Measurements from ENCODE around the gene TRIOBP. TPM values are rescaled to one million over a fixed set of nuclear protein-coding genes. Genes with fewer than 3 reads are reported as not detected.

Gene TRIOBP
- total RNA-seq, 2 experiments from 2014 or later: 45.2 to 45.8 TPM

DNA sequence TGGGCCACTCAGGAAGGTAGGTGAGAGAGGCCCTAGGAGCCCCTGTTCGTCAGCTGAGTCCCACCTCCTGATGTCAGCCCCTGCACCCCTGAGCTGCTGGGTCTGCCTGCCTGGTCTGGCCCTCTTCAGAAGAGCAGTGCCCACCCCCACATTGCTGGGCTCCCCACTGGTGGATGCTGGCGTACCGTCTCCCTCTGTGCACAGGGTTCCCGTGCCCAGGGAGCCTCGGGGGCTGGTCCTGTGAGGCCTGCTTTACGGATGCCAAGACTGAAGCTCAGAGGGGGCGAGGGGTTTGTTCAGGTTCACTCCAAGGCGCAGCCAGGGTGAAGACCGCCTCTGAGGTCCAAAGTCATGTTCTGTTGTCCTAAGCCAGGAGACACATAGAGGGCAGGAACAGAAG is 66.2 kb downstream of the TRIOBP start:
- POLR2A ChIA-PET: no interaction called here
- Mint-ChIP-seq H3K36me3 (ENCODE audit: low read depth) (peaks cover 28% of the 10 kb centered on the region), H3K4me3 (no peak overlapping the region), H3K27me3 (ENCODE audit: low read depth) (no peaks in the 10 kb centered on the region), H3K4me1 (ENCODE audit: low read depth) (peaks cover 2% of the 10 kb centered on the region), H3K27ac (no peak overlapping the region), H3K9me3 (ENCODE audit: insufficient read depth) (no peaks in the 10 kb centered on the region)
- DNase-seq: no peak
- CTCF ChIA-PET: no interaction called here
- no peak for ATAC-seq

DNA sequence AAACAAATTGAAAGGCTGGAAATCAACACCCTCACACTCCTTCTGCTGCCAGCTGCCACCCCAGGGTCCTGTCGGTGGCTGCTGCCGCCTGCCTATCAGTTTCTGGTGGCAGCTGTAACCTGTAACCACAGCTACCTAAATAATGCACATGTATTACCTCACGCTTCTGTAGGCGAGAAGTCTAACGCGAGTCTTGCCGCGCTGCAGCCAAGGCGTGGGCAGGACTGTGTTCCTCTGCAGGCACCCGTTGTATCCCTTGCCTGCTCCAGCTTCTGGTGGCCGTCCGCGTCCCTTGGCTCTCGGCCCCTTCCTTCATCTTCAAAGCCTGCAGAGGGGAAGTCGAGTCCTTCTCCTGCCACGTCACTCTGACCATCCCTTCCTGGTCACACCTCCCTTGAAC is 66.8 kb downstream of the TRIOBP start:
- no peaks in the 10 kb centered on the region for H3K9me3 Mint-ChIP-seq (ENCODE audit: insufficient read depth)
- no peak overlapping the region for H3K27ac Mint-ChIP-seq
- peaks cover 23% of the 10 kb centered on the region for H3K36me3 Mint-ChIP-seq (ENCODE audit: low read depth)
- ATAC-seq: no peak
- no peaks in the 10 kb centered on the region for H3K27me3 Mint-ChIP-seq (ENCODE audit: low read depth)
- no peak for DNase-seq
- no peak overlapping the region for H3K4me3 Mint-ChIP-seq
- ChIA-PET CTCF (no interaction called here), POLR2A (interaction anchor here (0.6 kb wide), 1 partner anchor 36 kb away, joined by 5 read pairs; no protein-coding TSS in a partner anchor)
- no peaks in the 10 kb centered on the region for H3K4me1 Mint-ChIP-seq (ENCODE audit: low read depth)

DNA sequence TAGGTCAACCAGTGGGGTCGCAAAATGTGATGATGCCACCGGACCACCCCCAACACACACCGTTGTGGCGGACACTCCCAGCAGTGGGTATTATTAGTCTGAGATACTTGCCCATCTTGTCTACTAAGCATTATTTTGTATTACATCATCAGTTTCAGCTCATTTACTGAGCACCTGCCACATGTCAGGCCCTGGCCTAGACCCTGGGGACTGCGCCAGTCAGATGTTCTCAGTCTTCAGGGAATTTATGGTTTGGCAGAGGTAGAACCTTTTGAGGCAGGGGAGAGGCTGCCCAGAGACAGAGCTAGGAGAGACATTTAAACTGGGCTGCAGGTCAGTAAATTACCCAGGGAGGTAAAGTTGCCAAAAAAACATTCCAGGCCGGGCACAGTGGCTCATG is 67.8 kb downstream of the TRIOBP start:
- H3K27ac Mint-ChIP-seq: no peak overlapping the region
- H3K9me3 Mint-ChIP-seq (ENCODE audit: insufficient read depth): no peaks in the 10 kb centered on the region
- no peak overlapping the region for H3K4me3 Mint-ChIP-seq
- POLR2A ChIA-PET: interaction anchor here (0.6 kb wide), 1 partner anchor 730 kb away, joined by 3 read pairs; no protein-coding TSS in a partner anchor
- DNase-seq (no peak), ATAC-seq (no peak)
- H3K36me3 Mint-ChIP-seq (ENCODE audit: low read depth): peaks cover 16% of the 10 kb centered on the region
- no peaks in the 10 kb centered on the region for H3K4me1 Mint-ChIP-seq (ENCODE audit: low read depth)
- CTCF ChIA-PET: no interaction called here
- no peaks in the 10 kb centered on the region for H3K27me3 Mint-ChIP-seq (ENCODE audit: low read depth)

DNA sequence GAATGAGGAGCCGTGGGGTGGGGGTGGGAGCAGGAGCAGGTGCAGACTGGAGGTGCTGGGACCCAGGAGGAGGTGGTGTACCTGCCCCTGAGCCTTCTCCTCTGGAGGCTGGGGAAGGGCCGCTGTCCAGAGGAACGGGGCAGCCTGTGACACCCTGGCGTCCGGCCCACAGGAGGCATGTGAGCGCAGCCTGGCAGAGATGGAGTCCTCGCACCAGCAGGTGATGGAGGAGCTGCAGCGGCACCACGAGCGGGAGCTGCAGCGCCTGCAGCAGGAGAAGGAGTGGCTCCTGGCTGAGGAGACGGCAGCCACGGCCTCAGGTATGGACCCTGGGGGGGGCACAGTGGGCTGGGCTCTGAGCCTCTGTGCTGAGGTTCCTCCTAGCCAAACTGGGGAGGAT is 68.7 kb downstream of the TRIOBP start:
- ChIA-PET POLR2A (no interaction called here), CTCF (no interaction called here)
- H3K4me1 Mint-ChIP-seq (ENCODE audit: low read depth): no peaks in the 10 kb centered on the region

DNA sequence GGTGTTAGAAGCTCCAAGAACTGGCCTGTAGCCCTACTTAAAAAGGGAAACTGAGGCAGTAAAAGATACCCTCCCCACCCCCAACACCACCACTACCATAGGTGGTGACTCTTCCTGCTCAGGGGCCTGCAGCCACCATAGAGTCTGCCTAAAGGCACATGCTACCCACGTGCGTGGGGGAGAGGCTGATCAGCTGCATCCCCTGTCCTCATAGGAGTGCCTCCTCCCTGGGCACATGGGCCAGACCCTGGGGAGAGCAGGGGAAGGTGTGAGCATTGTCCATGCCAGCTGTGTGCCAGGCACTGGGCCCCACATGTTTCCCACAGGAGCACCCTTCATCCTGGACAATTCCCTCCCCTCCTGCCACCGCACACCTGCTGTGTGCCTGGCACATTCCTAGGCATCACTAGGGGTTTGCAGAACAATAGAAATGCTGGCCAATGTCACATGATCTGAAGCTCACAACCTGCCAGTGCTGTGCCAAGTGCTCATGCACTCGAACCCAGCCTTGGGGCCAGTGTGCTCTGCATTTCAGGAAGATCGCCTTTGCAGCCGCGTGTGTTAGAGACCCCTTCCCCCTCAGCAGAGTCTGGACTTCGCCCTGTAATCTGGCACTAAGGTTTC is 69.2 kb downstream of the TRIOBP start:
- POLR2A ChIA-PET: no interaction called here
- no peak for ATAC-seq
- Mint-ChIP-seq H3K9me3 (ENCODE audit: insufficient read depth) (no peaks in the 10 kb centered on the region), H3K36me3 (ENCODE audit: low read depth) (peaks cover 10% of the 10 kb centered on the region), H3K27me3 (ENCODE audit: low read depth) (no peaks in the 10 kb centered on the region), H3K27ac (no peak overlapping the region), H3K4me1 (ENCODE audit: low read depth) (no peaks in the 10 kb centered on the region), H3K4me3 (no peak overlapping the region)
- CTCF ChIA-PET: no interaction called here
- no peak for DNase-seq

More for the DNA sequence above, 68.7 kb downstream of the TRIOBP start:
- H3K9me3 Mint-ChIP-seq (ENCODE audit: insufficient read depth): no peaks in the 10 kb centered on the region
- H3K36me3 Mint-ChIP-seq (ENCODE audit: low read depth): peaks cover 12% of the 10 kb centered on the region
- no peak overlapping the region for H3K4me3 Mint-ChIP-seq
- DNase-seq (no peak), ATAC-seq (no peak)
- no peak overlapping the region for H3K27ac Mint-ChIP-seq
- H3K27me3 Mint-ChIP-seq (ENCODE audit: low read depth): no peaks in the 10 kb centered on the region

DNA sequence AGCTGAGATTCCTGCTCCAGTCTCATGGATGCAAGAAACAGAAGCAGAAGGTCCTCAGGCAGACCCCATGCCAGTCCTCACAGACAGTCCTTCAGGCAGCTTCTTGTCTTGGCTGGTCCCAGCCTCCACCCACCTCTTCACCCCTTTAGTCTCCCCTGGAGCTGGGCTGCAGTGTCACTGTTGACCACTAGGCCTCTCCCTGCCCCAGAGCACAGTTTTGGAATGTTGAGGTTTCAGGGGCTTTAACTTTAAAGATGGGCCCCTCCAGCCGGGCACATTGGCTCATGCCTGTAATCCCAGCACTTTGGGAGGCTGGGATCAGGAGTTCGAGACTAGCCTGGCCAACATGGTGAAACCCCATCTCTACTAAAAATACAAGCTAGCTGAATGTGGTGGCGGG is 71.4 kb downstream of the TRIOBP start:
- peak; percentile 44 for ATAC-seq
- Mint-ChIP-seq H3K36me3 (ENCODE audit: low read depth) (peaks cover 16% of the 10 kb centered on the region), H3K27ac (no peak overlapping the region), H3K4me3 (no peak overlapping the region), H3K4me1 (ENCODE audit: low read depth) (no peaks in the 10 kb centered on the region), H3K9me3 (ENCODE audit: insufficient read depth) (no peaks in the 10 kb centered on the region), H3K27me3 (ENCODE audit: low read depth) (no peaks in the 10 kb centered on the region)
- no peak for DNase-seq
- ChIA-PET POLR2A (interaction anchor here (2.0 kb wide), 1 partner anchor 13 kb away, joined by 5 read pairs; no protein-coding TSS in a partner anchor), CTCF (interaction anchor here (0.9 kb wide), 1 partner anchor 11 kb away, joined by 3 read pairs; no protein-coding TSS in a partner anchor)

DNA sequence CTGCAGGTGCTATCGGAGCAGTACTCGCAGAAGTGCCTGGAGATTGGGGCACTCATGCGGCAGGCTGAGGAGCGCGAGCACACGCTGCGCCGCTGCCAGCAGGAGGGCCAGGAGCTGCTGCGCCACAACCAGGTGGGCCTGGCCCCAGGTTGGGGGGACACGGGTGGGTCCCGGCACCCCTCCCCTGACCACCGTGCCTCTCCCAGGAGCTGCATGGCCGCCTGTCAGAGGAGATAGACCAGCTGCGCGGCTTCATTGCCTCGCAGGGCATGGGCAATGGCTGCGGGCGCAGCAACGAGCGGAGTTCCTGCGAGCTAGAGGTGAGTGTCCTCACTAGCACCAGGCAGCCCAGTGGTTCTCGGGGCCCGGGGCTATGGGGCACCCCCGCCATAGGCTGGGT is 72.2 kb downstream of the TRIOBP start:
- Mint-ChIP-seq H3K4me3 (no peak overlapping the region), H3K27me3 (ENCODE audit: low read depth) (no peaks in the 10 kb centered on the region), H3K9me3 (ENCODE audit: insufficient read depth) (no peaks in the 10 kb centered on the region), H3K27ac (no peak overlapping the region), H3K4me1 (ENCODE audit: low read depth) (no peaks in the 10 kb centered on the region), H3K36me3 (ENCODE audit: low read depth) (peaks cover 17% of the 10 kb centered on the region)
- ChIA-PET CTCF (interaction anchor here (1.3 kb wide), 1 partner anchor 125 kb away, joined by 3 read pairs; no protein-coding TSS in a partner anchor), POLR2A (interaction anchor here (2.0 kb wide), 1 partner anchor 12 kb away, joined by 5 read pairs; no protein-coding TSS in a partner anchor)
- ATAC-seq (no peak), DNase-seq (no peak)

DNA sequence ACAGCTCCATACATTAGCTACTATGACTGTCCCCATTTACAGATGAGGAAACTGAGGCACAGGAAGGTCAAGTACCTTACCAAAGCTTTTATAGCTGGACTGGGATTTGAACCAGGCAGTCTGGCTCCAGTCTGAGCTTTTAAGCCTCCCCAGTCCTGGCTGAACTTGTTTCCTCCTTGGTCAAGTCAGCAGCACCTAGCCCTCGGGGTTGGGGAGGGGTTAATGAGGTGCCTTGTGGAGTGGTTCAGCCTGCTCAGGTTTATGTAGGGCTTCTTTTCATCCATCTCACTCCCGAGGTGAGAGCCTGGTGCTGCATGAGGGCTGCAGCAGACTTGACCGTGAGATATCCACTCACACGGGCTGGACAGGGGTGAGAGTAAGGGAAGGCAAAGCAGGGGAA is 74.2 kb downstream of the TRIOBP start:
- DNase-seq: no peak
- H3K27ac Mint-ChIP-seq: no peak overlapping the region
- ChIA-PET CTCF (no interaction called here), POLR2A (no interaction called here)
- no peak overlapping the region for H3K4me3 Mint-ChIP-seq
- H3K4me1 Mint-ChIP-seq (ENCODE audit: low read depth): no peaks in the 10 kb centered on the region
- H3K27me3 Mint-ChIP-seq (ENCODE audit: low read depth): no peaks in the 10 kb centered on the region
- no peaks in the 10 kb centered on the region for H3K9me3 Mint-ChIP-seq (ENCODE audit: insufficient read depth)
- peaks cover 13% of the 10 kb centered on the region for H3K36me3 Mint-ChIP-seq (ENCODE audit: low read depth)
- ATAC-seq: no peak

DNA sequence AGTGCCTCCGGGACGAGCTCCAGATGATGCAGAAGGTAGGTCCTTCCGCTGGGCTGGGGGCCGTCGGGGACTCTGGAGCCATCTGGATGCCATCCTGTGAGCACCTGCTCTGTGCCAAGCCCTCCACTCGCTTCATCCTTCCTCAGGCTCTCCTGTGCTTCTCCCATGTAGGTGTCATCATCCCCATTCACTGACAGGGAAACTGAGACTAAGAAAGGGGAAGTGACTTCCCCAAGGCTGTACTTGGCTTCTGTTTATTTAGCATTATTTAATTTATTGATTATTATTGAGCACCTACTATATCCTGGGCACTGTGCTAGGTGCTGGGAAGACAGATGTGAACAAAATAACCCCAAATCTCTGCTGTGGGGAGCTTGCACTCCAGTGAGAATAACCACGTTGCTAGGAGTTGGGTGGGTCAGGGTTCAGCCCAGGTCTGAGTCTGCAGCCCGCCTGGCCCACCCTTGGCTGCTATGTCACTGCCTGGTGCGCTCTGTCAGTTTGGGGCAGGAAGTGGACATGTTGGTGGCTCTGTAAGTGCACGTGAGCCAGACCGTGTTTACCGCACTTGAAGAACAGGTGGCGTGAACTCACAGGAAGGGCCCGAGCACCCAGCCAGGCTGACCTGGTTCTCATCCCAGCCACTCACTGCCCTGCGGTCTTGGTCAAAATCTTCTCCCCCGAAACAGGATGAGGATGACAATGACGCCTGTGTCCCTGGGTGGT is 75.0 kb downstream of the TRIOBP start:
- no peak overlapping the region for H3K4me3 Mint-ChIP-seq
- H3K27ac Mint-ChIP-seq: no peak overlapping the region
- POLR2A ChIA-PET: no interaction called here
- H3K36me3 Mint-ChIP-seq (ENCODE audit: low read depth): peaks cover 13% of the 10 kb centered on the region
- CTCF ChIA-PET: no interaction called here
- H3K4me1 Mint-ChIP-seq (ENCODE audit: low read depth): no peaks in the 10 kb centered on the region
- H3K9me3 Mint-ChIP-seq (ENCODE audit: insufficient read depth): no peaks in the 10 kb centered on the region
- no peak for ATAC-seq
- DNase-seq: no peak
- H3K27me3 Mint-ChIP-seq (ENCODE audit: low read depth): no peaks in the 10 kb centered on the region

DNA sequence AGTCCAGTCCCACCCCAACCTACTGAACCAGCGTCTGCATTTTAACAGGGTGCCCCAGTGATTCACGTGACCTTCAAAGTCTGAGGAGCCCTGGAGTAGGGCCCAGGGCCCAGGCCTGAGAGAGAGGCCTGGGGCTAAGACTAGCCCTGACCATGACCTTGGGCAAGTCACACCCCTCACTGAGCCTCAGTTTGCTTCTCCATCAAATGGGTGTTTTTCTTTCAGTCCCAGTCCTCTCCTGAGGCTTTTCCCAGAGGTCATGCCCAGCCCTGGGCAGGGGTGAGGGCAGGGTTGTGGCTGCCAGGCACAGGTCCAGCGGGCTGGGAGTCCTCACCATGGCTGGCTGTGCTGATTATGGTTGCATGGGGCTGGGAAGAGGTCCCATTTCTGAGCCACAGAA is 77.9 kb downstream of the TRIOBP start:
- Mint-ChIP-seq H3K9me3 (ENCODE audit: insufficient read depth) (no peaks in the 10 kb centered on the region), H3K27me3 (ENCODE audit: low read depth) (no peaks in the 10 kb centered on the region), H3K27ac (no peak overlapping the region), H3K36me3 (ENCODE audit: low read depth) (peaks cover 13% of the 10 kb centered on the region), H3K4me3 (no peak overlapping the region), H3K4me1 (ENCODE audit: low read depth) (no peaks in the 10 kb centered on the region)
- ATAC-seq: no peak
- CTCF ChIA-PET: no interaction called here
- POLR2A ChIA-PET: no interaction called here
- no peak for DNase-seq

DNA sequence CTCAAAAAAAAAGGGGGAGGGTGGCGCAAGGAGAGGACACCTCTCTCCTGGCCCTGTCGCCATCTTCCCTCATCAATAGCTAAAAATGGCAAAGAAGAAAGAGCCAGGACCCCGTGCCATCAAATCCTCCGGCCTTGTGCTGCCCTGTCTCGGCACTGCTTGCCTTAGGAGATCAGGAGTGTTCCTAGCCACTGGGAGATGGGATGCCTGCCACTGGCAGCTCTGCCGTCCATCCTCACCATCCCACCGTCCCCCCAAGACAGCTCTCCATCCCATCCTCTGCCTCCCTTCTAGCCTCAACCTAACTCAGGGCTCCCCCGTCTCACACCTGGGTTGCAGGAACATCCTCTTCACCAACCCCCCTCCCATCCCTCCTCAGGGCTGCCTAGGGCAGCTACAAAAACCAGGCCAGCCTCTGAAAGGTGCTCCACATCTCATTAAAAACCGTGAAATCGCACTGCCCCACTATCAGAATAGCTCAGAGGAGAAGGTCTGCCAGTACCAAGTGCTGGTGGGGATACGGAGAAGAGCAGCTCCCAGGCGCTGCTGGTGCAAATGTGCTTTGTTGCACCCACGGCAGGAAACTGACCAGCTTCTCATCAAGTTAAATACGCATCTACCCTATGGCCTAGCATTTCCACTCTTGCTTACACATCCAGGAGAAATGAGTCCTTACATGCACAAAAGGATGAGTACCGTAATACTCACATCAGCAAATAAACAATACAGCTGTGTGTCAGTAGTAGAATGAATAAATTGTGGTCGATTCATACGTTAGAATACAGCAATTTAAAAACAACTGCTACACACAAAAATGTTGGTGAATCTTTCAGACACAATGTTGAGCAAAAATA is 79.2 kb downstream of the TRIOBP start:
- H3K4me3 Mint-ChIP-seq: no peak overlapping the region
- ChIA-PET POLR2A (interaction anchor here (0.6 kb wide), 3 partner anchors 231 to 1166 kb away, joined by 3 to 4 read pairs (median 3); no protein-coding TSS in a partner anchor), CTCF (interaction anchor here (0.6 kb wide), 1 partner anchor 150 kb away, joined by 3 read pairs; no protein-coding TSS in a partner anchor)
- no peak for ATAC-seq
- no peaks in the 10 kb centered on the region for H3K27me3 Mint-ChIP-seq (ENCODE audit: low read depth)
- no peak for DNase-seq
- H3K4me1 Mint-ChIP-seq (ENCODE audit: low read depth): no peaks in the 10 kb centered on the region
- H3K36me3 Mint-ChIP-seq (ENCODE audit: low read depth): peaks cover 13% of the 10 kb centered on the region
- H3K9me3 Mint-ChIP-seq (ENCODE audit: insufficient read depth): no peaks in the 10 kb centered on the region
- H3K27ac Mint-ChIP-seq: peak overlapping the region; percentile 18

DNA sequence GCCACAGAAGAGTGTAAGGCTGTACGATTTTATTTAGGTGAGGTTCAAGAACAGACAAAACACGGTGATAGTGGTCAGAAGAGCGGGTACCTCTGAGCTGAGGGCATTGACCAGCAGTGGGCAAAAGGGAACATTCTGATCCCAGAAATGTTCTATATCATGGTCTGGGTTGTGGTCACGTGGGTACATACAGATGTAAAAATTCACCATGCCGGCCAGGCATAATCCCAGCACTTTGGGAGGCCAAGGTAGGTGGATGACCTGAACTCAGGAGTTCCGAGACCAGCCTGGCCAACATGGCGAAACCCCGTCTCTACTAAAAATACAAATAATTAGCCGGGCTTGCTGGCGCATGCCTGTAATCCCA is 79.8 kb downstream of the TRIOBP start:
- no peak for ATAC-seq
- H3K4me3 Mint-ChIP-seq: no peak overlapping the region
- ChIA-PET CTCF (interaction anchor here (0.6 kb wide), 1 partner anchor 150 kb away, joined by 3 read pairs; no protein-coding TSS in a partner anchor), POLR2A (interaction anchor here (0.6 kb wide), 1 partner anchor 747 kb away, joined by 3 read pairs; no protein-coding TSS in a partner anchor)
- H3K27me3 Mint-ChIP-seq (ENCODE audit: low read depth): no peaks in the 10 kb centered on the region
- H3K27ac Mint-ChIP-seq: no peak overlapping the region
- no peak for DNase-seq
- no peaks in the 10 kb centered on the region for H3K9me3 Mint-ChIP-seq (ENCODE audit: insufficient read depth)
- no peaks in the 10 kb centered on the region for H3K4me1 Mint-ChIP-seq (ENCODE audit: low read depth)
- H3K36me3 Mint-ChIP-seq (ENCODE audit: low read depth): peaks cover 13% of the 10 kb centered on the region

Measured in activated CD8-positive, alpha-beta T cell treated with anti-CD3 and anti-CD28 coated beads, Interleukin-2, amount 10 ng/mL, durations not matched to agents 7 days and 5 days (primary cell).